Upper lobe of left lung (tissue), 4 donors: ENCODE data around the gene ERC1.

Experiments
- EP300 ChIP-seq, 4 donors: sonication (generic); formaldehyde crosslinking; IDR thresholded peaks; one replicate each; pipeline ENCODE4 v1.5.1; 2017; ENCODE audit warnings: antibody characterized with exemption in 4 of 4, control low read depth in 2 of 4
- POLR2A ChIP-seq, 4 donors: fragments of 450-650 bp; IDR thresholded peaks; one replicate each; pipeline ENCODE4 v1.5.1; 2016 to 2017; ENCODE audit warnings: antibody characterized with exemption in 4 of 4, mild to moderate bottlenecking in 2 of 4
- POLR2AphosphoS5 ChIP-seq, 2 donors: sonication (generic); formaldehyde crosslinking; IDR thresholded peaks; one replicate each; pipeline ENCODE4 v1.5.1; 2017; ENCODE audit warnings: antibody characterized with exemption in 2 of 2
- TF ChIP-seq, protein P1 (sequence below), 6 experiments: fragments of 450-650 bp in 4 of 6; fragments of 200-600 bp in 2 of 6; sonication (generic) in 2 of 6; IDR thresholded peaks; one replicate each; pipeline ENCODE4 v1.5.1; 2016 to 2019; ENCODE audit warnings: antibody characterized with exemption in 6 of 6

DNA sequence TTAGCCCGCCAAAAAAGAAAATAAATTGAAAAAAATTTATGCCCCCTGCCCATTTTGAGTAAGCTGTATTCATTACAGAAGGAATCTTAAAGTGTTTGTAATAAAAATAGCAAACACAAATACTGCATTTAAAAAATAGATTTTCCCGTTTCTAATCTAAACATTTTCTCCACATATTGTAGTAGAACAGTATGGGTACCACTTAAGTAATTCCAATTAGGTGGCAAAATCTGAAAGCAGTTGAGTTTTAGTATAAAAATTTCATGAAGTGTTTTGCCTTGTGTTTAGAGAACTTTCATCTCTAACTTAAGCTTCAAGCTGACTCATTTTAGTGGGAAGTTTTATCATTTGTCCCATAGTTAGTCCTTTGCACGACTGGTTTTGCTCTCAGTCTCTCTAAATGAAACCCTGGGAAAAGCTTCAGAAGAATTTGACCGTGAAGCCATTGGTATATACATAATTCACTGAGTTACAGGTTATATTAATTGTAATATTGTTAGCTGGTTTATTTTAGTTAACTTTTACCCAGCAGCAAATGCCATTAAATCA lies 214.6 kb downstream of the ERC1 start:
- TF ChIP-seq EP300 (IDR thresholded peaks at IDR 0.05) = no peak
- TF ChIP-seq, protein P1, sequence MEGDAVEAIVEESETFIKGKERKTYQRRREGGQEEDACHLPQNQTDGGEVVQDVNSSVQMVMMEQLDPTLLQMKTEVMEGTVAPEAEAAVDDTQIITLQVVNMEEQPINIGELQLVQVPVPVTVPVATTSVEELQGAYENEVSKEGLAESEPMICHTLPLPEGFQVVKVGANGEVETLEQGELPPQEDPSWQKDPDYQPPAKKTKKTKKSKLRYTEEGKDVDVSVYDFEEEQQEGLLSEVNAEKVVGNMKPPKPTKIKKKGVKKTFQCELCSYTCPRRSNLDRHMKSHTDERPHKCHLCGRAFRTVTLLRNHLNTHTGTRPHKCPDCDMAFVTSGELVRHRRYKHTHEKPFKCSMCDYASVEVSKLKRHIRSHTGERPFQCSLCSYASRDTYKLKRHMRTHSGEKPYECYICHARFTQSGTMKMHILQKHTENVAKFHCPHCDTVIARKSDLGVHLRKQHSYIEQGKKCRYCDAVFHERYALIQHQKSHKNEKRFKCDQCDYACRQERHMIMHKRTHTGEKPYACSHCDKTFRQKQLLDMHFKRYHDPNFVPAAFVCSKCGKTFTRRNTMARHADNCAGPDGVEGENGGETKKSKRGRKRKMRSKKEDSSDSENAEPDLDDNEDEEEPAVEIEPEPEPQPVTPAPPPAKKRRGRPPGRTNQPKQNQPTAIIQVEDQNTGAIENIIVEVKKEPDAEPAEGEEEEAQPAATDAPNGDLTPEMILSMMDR (IDR thresholded peaks at IDR 0.05) = no peak
- TF ChIP-seq POLR2A (IDR thresholded peaks at IDR 0.05) = no peak
- no peak for TF ChIP-seq POLR2AphosphoS5 (IDR thresholded peaks at IDR 0.05)
